Esophagus squamous epithelium (tissue), 4 donors: ENCODE data around the gene TNFSF10.

Experiments used
- POLR2A ChIP-seq, 4 donors: fragments of 450-650 bp; IDR thresholded peaks; one replicate each; pipeline ENCODE4 v1.6.1; 2017; ENCODE audit warnings: antibody characterized with exemption in 4 of 4, mild to moderate bottlenecking in 4 of 4, moderate library complexity in 3 of 4
- TF ChIP-seq, protein P1 (sequence below), 6 experiments: fragments of 450-650 bp in 4 of 6; fragments of 200-600 bp in 2 of 6; sonication (generic) in 2 of 6; IDR thresholded peaks; one replicate each; pipeline ENCODE4 v1.5.1; 2016 to 2019; ENCODE audit warnings: antibody characterized with exemption in 6 of 6, mild to moderate bottlenecking in 4 of 6, moderate library complexity in 4 of 6

GRCh38 chr3:172536505-172536904 is 13.3 kb upstream of the TNFSF10 start:
- TF ChIP-seq POLR2A (IDR thresholded peaks at IDR 0.05): no peak
- TF ChIP-seq, protein P1, sequence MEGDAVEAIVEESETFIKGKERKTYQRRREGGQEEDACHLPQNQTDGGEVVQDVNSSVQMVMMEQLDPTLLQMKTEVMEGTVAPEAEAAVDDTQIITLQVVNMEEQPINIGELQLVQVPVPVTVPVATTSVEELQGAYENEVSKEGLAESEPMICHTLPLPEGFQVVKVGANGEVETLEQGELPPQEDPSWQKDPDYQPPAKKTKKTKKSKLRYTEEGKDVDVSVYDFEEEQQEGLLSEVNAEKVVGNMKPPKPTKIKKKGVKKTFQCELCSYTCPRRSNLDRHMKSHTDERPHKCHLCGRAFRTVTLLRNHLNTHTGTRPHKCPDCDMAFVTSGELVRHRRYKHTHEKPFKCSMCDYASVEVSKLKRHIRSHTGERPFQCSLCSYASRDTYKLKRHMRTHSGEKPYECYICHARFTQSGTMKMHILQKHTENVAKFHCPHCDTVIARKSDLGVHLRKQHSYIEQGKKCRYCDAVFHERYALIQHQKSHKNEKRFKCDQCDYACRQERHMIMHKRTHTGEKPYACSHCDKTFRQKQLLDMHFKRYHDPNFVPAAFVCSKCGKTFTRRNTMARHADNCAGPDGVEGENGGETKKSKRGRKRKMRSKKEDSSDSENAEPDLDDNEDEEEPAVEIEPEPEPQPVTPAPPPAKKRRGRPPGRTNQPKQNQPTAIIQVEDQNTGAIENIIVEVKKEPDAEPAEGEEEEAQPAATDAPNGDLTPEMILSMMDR (IDR thresholded peaks at IDR 0.05): no peak
